ENCODE measurements around the gene ROBO3. TPM values are rescaled to one million over a fixed set of nuclear protein-coding genes. Genes with fewer than 3 reads are reported as not detected.
A peak's percentile ranks its signal among the peaks of the same experiment; 100 is the strongest.

ROBO3 gene
- total and polyA plus RNA-seq, 4 donors, result 2.1 to 63.0 (median 17.7) TPM

DNA sequence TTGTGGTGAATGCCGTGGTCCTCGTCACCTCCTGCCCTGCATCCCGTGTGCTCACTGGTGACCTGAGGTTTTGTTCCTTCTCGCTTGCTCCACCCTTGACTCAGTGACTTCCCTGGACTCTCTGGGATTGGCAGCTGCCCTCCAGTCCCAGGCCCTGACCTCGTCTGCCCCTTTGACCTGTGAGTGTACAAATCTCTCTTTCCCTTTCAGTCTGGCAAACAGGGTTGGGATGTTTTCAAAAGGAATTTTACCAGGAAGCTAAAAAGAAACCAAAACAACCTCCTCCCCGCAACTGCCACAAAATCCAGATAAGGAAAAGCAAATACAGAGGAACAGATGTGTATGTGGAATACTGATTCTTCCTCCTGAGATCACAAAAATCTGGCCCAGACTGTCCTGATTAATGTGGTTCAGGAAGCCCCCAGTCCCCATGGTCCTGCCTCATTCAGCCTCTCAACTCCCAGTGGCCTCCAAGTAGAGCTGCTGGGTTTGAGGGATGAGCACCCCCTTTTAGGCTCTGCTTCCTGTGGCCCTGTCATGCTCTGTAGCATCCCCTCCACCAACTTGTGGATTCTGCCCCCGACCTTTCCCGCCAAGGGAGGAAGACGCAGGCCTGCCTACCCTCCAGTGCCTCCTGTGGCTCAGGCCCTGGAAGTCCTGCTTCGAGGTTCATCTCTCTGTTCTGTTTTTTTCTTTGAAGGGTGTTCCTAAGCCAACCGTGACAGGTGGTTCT lies 17.3 kb downstream of the ROBO3 start:
- ATAC-seq (ENCODE audit: low FRiP score), result no peak
- Histone ChIP-seq H3K27ac (ENCODE audit: low read depth in 1 of 2, low read length in 2 of 2) (no peak overlapping the region), H3K36me3 (ENCODE audit: control insufficient read depth in 1 of 2, insufficient read depth in 2 of 2, low read length in 1 of 2) (no peaks in the 10 kb centered on the region), H3K27me3 (ENCODE audit: control insufficient read depth in 1 of 2, insufficient read depth in 2 of 2, low read length in 1 of 2) (no peaks in the 10 kb centered on the region), H3K4me3 (ENCODE audit: low read length in 2 of 2) (no peak overlapping the region), H3K9me3 (ENCODE audit: control insufficient read depth, low read length) (no peaks in the 10 kb centered on the region), H3K4me1 (ENCODE audit: control insufficient read depth in 1 of 2, insufficient read depth in 2 of 2, low read length in 2 of 2) (no peaks in the 10 kb centered on the region)
- peak in 1 of 2 donors; percentile 65 for DNase-seq
- 78% methylated on average over 11 of the region's 11 CpGs for WGBS, 2 donors
- intact Hi-C loops (cut with DNase I), result no loop called here

DNA sequence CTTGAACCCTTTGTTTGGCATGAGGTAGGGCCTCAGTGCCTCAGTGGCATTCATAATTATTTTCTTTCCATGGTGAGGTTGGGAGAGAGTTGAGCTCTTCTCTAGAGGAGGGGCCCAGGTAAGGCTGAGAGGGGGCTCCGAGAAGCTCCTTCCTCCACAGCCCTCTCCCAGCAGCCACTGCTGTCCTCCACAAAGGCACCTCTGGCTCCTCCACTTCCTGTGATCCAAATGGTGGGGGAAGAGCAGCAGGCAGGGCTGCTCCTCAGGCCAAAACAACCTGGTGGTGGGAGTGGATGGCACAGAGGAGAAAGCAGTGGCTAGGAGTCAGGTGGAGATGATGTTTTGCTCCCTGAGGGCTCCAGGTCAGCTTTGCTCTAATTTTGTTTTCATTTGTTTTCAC lies 19.1 kb downstream of the ROBO3 start:
- 86 to 88% methylated on average over 1 of the region's 1 CpG for WGBS, 2 donors
- Histone ChIP-seq H3K27me3 (ENCODE audit: control insufficient read depth in 1 of 2, insufficient read depth in 2 of 2, low read length in 1 of 2) (no peaks in the 10 kb centered on the region), H3K27ac (ENCODE audit: low read depth in 1 of 2, low read length in 2 of 2) (no peak overlapping the region), H3K4me1 (ENCODE audit: control insufficient read depth in 1 of 2, insufficient read depth in 2 of 2, low read length in 2 of 2) (no peaks in the 10 kb centered on the region), H3K36me3 (ENCODE audit: control insufficient read depth in 1 of 2, insufficient read depth in 2 of 2, low read length in 1 of 2) (no peaks in the 10 kb centered on the region), H3K9me3 (ENCODE audit: control insufficient read depth, low read length) (no peaks in the 10 kb centered on the region), H3K4me3 (ENCODE audit: low read length in 2 of 2) (no peak overlapping the region)
- no peak for DNase-seq
- intact Hi-C loops (cut with DNase I), result no loop called here
- no peak for ATAC-seq (ENCODE audit: low FRiP score)

DNA sequence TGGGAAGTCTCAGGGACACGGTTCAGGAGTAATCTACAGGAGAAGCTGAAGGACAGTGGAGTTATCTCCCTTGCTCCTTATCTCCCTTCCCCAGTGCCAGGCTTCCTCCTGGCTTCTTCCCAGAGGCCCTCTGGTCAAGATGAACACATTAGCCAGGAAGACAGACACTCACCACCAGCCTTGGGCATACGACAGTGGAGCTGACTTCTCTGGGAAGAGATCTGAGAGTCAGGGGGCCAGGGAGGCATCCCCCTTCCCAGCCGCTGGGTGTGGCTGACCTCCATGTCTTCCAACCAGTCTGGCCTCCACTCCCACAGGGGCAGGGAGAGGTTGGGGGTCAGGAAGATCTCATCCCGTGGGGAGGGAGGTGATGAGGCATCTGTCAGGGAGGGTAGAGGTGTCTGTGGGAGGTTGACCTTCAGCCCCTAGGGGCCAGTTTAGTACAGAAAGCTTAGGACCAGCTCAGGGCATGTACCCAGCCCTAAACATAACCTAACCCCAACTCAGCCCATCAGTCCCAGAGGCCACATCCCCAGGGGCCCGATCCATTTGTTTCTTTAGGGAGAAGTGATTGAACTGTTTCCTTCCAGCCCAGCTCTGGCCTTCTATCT lies 19.7 kb downstream of the ROBO3 start:
- H3K4me3 ChIP-seq (ENCODE audit: low read length in 2 of 2), result no peak overlapping the region
- no peaks in the 10 kb centered on the region for H3K9me3 ChIP-seq (ENCODE audit: control insufficient read depth, low read length)
- no peaks in the 10 kb centered on the region for H3K4me1 ChIP-seq (ENCODE audit: control insufficient read depth in 1 of 2, insufficient read depth in 2 of 2, low read length in 2 of 2)
- H3K27ac ChIP-seq (ENCODE audit: low read depth in 1 of 2, low read length in 2 of 2), result no peak overlapping the region
- no peaks in the 10 kb centered on the region for H3K27me3 ChIP-seq (ENCODE audit: control insufficient read depth in 1 of 2, insufficient read depth in 2 of 2, low read length in 1 of 2)
- DNase-seq (peak in 1 of 2 donors; percentile 65), ATAC-seq (ENCODE audit: low FRiP score) (no peak)
- H3K36me3 ChIP-seq (ENCODE audit: control insufficient read depth in 1 of 2, insufficient read depth in 2 of 2, low read length in 1 of 2), result no peaks in the 10 kb centered on the region
- intact Hi-C loops (cut with DNase I), result no loop called here
- WGBS, 2 donors, result 62 to 68% methylated on average over 5 of the region's 5 CpGs

DNA sequence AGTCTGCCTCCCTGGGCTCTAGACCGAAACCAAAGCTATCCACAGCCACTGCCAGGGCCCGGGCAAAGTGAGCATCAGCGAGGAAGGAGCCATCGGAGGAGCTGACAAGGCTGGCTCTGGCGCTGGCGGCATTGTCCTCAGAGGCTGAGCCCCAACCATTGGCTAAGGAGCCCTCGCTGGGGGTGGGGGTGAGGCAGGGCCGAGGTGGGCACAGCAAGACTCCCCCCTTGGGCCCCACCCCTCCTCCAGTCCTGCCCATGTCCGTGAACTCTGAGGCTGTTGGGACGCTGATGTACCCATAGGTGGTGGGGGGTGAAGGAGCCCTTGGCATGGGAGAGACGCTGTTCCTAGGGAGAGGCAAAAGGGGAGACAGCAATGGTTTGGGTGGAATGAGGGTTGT lies 21.2 kb downstream of the ROBO3 start:
- Histone ChIP-seq H3K36me3 (ENCODE audit: control insufficient read depth in 1 of 2, insufficient read depth in 2 of 2, low read length in 1 of 2) (no peaks in the 10 kb centered on the region), H3K4me1 (ENCODE audit: control insufficient read depth in 1 of 2, insufficient read depth in 2 of 2, low read length in 2 of 2) (no peaks in the 10 kb centered on the region), H3K4me3 (ENCODE audit: low read length in 2 of 2) (no peak overlapping the region), H3K9me3 (ENCODE audit: control insufficient read depth, low read length) (no peaks in the 10 kb centered on the region), H3K27me3 (ENCODE audit: control insufficient read depth in 1 of 2, insufficient read depth in 2 of 2, low read length in 1 of 2) (no peaks in the 10 kb centered on the region), H3K27ac (ENCODE audit: low read depth in 1 of 2, low read length in 2 of 2) (no peak overlapping the region)
- ATAC-seq (ENCODE audit: low FRiP score), result no peak
- 86 to 89% methylated on average over 11 of the region's 11 CpGs for WGBS, 2 donors
- DNase-seq, result peak in 1 of 2 donors; percentile 68
- intact Hi-C loops (cut with DNase I), result no loop called here

DNA sequence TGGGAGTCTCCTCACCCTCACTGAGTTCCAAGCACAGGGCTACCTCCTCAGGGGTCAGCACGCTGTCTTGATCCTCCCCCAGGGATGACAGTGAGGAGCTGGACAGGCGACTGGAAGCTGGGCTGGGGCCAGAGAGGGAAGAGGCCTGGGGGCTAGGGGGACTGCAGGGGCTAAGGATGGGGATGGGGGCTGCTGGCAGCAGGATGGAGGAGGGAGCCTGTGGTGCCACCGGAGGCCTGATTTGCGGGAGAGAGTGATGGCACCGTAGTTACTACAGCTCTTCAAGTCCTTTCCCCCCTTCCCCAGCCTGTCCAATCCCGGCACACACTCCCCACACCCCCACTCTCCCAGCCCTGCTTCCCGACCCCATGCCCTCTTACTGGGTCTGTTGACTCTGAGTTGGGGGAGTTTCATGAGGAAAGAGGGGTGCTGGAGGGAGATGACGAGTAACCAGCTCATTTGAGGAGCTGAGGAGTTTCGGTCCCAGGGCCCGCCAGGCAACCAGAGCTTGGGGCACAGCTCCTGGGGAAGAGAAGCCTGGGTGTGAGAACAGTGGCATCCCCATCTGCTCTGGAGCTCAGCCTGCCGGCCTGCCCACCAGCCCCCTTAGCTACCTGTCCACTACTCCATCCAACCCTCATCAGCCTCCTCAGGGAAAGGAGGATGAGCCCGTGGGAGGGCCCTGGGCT lies 21.9 kb downstream of the ROBO3 start:
- H3K27me3 ChIP-seq (ENCODE audit: control insufficient read depth in 1 of 2, insufficient read depth in 2 of 2, low read length in 1 of 2), result no peaks in the 10 kb centered on the region
- DNase-seq (no peak), ATAC-seq (ENCODE audit: low FRiP score) (no peak)
- no peaks in the 10 kb centered on the region for H3K4me1 ChIP-seq (ENCODE audit: control insufficient read depth in 1 of 2, insufficient read depth in 2 of 2, low read length in 2 of 2)
- H3K9me3 ChIP-seq (ENCODE audit: control insufficient read depth, low read length), result no peaks in the 10 kb centered on the region
- intact Hi-C loops (cut with DNase I), result no loop called here
- 74 to 84% methylated on average over 11 to 12 of the region's 12 CpGs for WGBS, 2 donors
- no peak overlapping the region for H3K27ac ChIP-seq (ENCODE audit: low read depth in 1 of 2, low read length in 2 of 2)
- H3K36me3 ChIP-seq (ENCODE audit: control insufficient read depth in 1 of 2, insufficient read depth in 2 of 2, low read length in 1 of 2), result no peaks in the 10 kb centered on the region
- no peak overlapping the region for H3K4me3 ChIP-seq (ENCODE audit: low read length in 2 of 2)

DNA sequence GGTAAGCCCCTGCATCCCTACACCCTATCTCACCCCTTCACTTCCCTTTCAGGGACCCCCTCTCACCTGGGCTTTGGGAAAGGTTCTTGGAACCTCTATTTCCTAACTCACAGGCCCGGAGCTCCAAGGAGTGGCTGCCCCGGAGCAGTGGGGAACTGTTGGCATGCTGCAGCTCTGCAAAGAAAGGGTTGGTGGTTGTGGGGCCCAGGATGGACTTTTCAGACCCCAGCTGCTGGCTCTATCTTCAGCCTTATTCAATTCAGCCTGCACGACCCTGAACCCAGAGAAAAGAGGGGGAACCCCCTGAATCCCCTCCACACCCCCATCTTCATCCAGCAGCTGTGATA lies 22.4 kb downstream of the ROBO3 start:
- no peak overlapping the region for H3K27ac ChIP-seq (ENCODE audit: low read depth in 1 of 2, low read length in 2 of 2)
- no peak overlapping the region for H3K4me3 ChIP-seq (ENCODE audit: low read length in 2 of 2)
- intact Hi-C loops (cut with DNase I), result no loop called here
- 80 to 82% methylated on average over 3 of the region's 3 CpGs for WGBS, 2 donors
- H3K27me3 ChIP-seq (ENCODE audit: control insufficient read depth in 1 of 2, insufficient read depth in 2 of 2, low read length in 1 of 2), result no peaks in the 10 kb centered on the region
- no peaks in the 10 kb centered on the region for H3K36me3 ChIP-seq (ENCODE audit: control insufficient read depth in 1 of 2, insufficient read depth in 2 of 2, low read length in 1 of 2)
- ATAC-seq (ENCODE audit: low FRiP score), result no peak
- no peaks in the 10 kb centered on the region for H3K9me3 ChIP-seq (ENCODE audit: control insufficient read depth, low read length)
- no peak for DNase-seq
- H3K4me1 ChIP-seq (ENCODE audit: control insufficient read depth in 1 of 2, insufficient read depth in 2 of 2, low read length in 2 of 2), result no peaks in the 10 kb centered on the region

DNA sequence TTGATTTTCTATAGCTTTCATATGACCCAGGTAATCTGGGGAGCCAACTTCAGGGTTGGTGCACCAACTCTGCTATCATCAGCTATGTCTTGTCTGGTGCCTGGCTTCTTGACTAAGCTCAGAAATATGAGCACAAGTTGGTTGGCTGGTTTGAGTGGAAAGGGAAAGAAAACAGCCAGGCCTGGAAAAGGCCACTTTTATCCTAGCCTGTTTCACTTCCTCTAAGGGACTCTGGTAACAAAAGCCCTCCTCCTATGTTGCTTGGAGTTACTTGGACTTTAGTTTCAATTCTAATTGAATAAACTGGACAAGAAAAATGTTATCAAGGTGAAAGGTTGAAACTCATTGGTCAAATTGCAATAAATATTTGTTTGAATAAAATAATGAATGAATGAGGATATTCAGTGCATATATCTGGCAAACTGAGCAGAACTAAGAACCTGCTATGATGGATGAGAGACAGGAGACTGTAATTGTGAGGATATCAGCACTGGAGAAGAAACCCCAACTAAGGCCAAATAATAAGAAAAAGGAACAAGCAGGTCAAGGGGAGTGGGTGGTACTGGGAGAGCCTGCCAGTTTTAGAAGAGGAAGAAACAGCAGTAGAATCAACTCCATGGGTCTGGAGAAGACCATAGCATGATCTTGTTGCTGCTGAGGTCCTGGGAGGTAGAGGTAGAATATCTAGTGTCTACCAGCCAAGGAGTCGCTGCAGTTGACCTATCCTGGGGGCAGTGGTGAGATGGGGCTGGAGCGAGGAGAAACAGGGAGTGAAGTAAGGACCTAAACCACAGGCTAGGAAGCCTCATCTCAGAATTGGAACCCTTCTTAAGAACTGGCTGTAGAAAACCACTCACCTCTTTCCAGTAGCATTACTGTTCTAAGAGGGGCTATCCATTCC lies 24.2 kb downstream of the ROBO3 start:
- intact Hi-C loops (cut with DNase I), result no loop called here
- ATAC-seq (ENCODE audit: low FRiP score) (no peak), DNase-seq (no peak)
- Histone ChIP-seq H3K4me3 (ENCODE audit: low read length in 2 of 2) (no peak overlapping the region), H3K9me3 (ENCODE audit: control insufficient read depth, low read length) (no peaks in the 10 kb centered on the region), H3K27me3 (ENCODE audit: control insufficient read depth in 1 of 2, insufficient read depth in 2 of 2, low read length in 1 of 2) (no peaks in the 10 kb centered on the region), H3K4me1 (ENCODE audit: control insufficient read depth in 1 of 2, insufficient read depth in 2 of 2, low read length in 2 of 2) (no peaks in the 10 kb centered on the region), H3K36me3 (ENCODE audit: control insufficient read depth in 1 of 2, insufficient read depth in 2 of 2, low read length in 1 of 2) (no peaks in the 10 kb centered on the region), H3K27ac (ENCODE audit: low read depth in 1 of 2, low read length in 2 of 2) (no peak overlapping the region)
- WGBS, 2 donors, result 94 to 100% methylated on average over 2 of the region's 2 CpGs

DNA sequence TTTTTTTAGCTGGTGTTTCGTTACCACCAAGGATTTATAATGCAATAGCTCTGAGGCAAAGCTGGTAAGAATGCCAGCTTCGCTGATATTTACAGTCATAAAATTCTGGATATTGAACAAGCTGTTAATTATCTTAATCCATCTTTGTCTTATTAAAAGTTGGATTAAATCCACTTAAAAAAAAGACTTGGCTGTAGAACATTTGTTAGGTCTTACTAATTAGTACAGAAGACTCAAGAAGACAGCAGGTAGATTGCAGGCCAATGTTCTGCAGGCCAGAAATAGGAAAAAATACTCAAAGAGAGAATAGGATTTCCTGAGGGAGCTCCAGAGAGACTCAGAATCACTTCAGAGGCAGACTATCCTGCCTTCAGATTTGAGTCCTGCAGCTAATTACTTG lies 24.9 kb downstream of the ROBO3 start:
- ATAC-seq (ENCODE audit: low FRiP score), result no peak
- no peak overlapping the region for H3K4me3 ChIP-seq (ENCODE audit: low read length in 2 of 2)
- H3K4me1 ChIP-seq (ENCODE audit: control insufficient read depth in 1 of 2, insufficient read depth in 2 of 2, low read length in 2 of 2), result no peaks in the 10 kb centered on the region
- WGBS, 2 donors, result 95 to 97% methylated on average over 2 of the region's 2 CpGs
- no peaks in the 10 kb centered on the region for H3K36me3 ChIP-seq (ENCODE audit: control insufficient read depth in 1 of 2, insufficient read depth in 2 of 2, low read length in 1 of 2)
- DNase-seq, result no peak
- H3K27ac ChIP-seq (ENCODE audit: low read depth in 1 of 2, low read length in 2 of 2), result no peak overlapping the region
- no peaks in the 10 kb centered on the region for H3K27me3 ChIP-seq (ENCODE audit: control insufficient read depth in 1 of 2, insufficient read depth in 2 of 2, low read length in 1 of 2)
- H3K9me3 ChIP-seq (ENCODE audit: control insufficient read depth, low read length), result no peaks in the 10 kb centered on the region
- intact Hi-C loops (cut with DNase I), result no loop called here
